GM19351 (cell line): ENCODE results near the gene TUBB4A.

Experiments
- ATAC-seq: cut with Tn5 transposase; IDR thresholded peaks from one replicate; pipeline ENCODE4 v1.9.1; 2021; ENCODE audit warnings: mild to moderate bottlenecking, moderate library complexity; ENCODE audit not compliant: unreplicated experiment

The TUBB4A gene

GRCh38 chr19:6448045-6448444, 54.1 kb downstream of the TUBB4A start:
- no peak for ATAC-seq

GRCh38 chr19:6446452-6446851, 55.7 kb downstream of the TUBB4A start:
- no peak for ATAC-seq
